GM19438 (cell line): ENCODE measurements around the gene PSORS1C2.
"Not testable (repeated sequence)": the region's sequence is repeated elsewhere in the genome, so short reads cannot be mapped to it uniquely, and the experiment has no call there.

Source experiments
- ATAC-seq: cut with Tn5 transposase; IDR thresholded peaks from one replicate; pipeline ENCODE4 v1.9.1; 2021; ENCODE audit warnings: low read depth; ENCODE audit not compliant: unreplicated experiment

The PSORS1C2 gene

DNA sequence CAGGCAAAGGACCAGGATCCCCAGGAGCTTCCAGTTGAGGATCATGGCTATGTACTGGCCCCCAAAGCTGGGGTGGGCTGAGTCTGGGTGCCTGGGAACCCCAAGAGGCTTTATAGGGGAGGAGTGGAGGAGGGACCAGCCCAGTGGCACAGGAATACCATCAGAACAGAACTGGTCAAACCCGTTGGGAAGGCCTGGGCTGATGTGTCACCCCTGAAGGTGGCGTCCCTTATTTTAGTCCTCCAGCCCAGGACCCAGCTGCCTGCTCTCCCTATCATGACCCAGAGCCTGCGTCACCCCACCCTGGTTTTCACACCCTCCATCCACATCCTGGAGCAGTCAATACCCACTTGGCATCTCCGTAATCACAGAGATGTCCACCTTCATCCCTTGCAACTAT lies at the start of gene PSORS1C2:
Gene PSORS1C2, minus strand, starts transcription at position 85 of the 400 bp plus-strand sequence. Its CDS starts 40 bp downstream, at position 45.
- ATAC-seq = no peak

- no peak for ATAC-seq
Observed at GRCh38 chr6:31187780-31188194, 48.9 kb upstream of the PSORS1C2 start.

- ATAC-seq = no peak
Observed at GRCh38 chr6:31186052-31186734, 47.3 kb upstream of the PSORS1C2 start.

- not testable (repeated sequence) for ATAC-seq
Observed at GRCh38 chr6:31185695-31186051, 46.8 kb upstream of the PSORS1C2 start.

DNA sequence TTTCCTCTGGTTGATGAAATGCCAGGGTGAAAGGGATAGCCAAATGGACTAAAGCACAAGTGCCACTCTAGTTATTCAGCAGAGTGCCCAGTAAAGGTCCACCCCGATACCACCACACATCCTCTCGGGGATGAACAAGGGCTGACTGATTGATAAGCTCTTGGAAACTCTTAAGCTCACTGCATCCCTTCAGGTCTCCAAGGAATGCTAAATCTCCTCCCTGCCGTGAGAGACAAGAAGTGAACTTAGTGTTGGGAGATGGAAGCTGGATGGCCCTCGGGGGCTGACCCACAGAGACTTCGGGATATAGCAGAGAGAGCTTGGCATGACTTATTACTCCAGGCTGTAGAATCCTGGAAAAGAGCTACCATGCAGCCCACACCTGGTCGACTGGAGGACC lies 45.0 kb upstream of the PSORS1C2 start:
- ATAC-seq = not testable (repeated sequence)

GRCh38 chr6:31183287-31183686 lies 44.4 kb upstream of the PSORS1C2 start:
- not testable (repeated sequence) for ATAC-seq

- no peak for ATAC-seq
Observed at GRCh38 chr6:31180500-31180899, 41.6 kb upstream of the PSORS1C2 start.

GRCh38 chr6:31179896-31180295 lies 41.0 kb upstream of the PSORS1C2 start:
- no peak for ATAC-seq

DNA sequence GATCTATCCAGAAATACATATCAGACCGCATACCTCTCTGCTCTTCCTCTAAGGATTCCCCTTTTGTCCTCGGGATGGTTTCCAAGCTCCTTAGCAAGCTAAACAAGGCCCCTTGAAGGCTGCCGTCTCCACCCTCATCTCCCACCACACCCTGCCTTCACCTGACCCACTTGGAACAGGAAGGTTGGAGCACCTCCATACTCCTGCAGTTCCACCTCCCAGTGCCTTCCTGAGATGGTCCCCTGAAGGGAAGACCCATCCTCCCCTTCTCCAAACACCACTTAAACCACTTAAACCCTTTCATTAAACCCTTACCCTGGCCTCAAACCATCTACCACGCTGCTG lies 40.1 kb upstream of the PSORS1C2 start:
- no peak for ATAC-seq

DNA sequence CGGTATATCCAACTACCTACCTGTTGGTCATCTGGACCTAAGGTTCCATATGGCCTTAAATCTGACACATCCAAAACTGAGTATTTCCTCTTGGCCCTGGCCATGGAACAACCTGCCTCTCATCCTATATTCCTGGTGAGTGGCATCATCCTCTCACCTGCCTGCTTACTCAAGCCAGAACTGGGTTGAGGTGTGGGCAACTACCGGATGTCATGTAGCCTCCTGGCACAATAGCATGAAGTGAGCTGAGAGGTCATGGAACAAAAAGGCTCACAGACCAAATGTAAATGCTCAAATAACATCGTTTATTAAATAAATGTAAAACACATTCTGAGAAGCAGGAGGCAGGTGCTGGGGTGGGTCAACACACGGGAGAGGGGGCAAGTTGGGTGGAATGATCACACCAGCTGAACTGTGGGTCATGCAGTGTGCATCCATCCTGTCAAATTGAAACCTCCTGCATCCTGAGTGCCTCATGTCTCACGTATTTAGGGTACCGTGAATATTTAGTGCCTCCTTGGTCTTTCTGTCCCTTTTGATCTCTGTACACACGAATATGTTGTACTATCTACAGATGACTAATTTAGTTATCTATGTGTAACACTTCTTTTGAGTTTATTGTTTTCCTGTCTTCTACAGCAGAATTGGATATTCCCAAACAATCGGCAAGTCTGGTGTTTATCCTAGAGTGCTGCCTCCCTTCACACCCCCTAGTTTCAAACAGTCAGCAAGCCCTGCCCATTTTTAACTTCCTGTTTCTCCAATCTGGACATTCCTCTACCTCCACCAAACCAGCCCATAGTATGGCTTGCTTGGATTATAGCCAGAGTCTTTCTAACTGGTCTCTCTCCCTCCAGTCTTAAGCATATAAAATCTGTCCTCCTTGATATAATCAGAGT lies 39.5 kb upstream of the PSORS1C2 start:
- ATAC-seq = no peak

GRCh38 chr6:31175971-31176370 lies 37.1 kb upstream of the PSORS1C2 start:
- no peak for ATAC-seq

DNA sequence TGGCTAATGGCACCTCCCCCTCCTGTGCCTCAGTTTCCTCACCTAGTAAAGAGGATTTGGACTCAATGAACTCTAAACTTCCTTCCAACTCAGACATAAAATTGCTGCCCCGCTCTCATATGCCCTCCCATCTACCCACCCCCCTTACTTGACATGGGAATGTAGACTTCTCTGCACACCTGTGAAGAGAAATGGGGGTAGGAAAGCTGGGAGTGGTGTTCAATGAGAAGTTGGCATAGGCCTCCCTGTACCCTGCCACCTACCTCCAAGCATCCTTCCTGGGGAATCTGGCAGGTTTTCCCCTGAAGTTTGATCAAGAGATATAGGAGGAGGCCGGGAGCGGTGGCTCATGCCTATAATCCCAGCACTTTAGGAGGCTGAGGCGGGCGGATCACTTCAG lies 35.5 kb upstream of the PSORS1C2 start:
- ATAC-seq = no peak

- ATAC-seq = no peak
Observed at GRCh38 chr6:31173406-31173805, 34.5 kb upstream of the PSORS1C2 start.

- ATAC-seq = no peak
Observed at GRCh38 chr6:31172973-31173384, 34.1 kb upstream of the PSORS1C2 start.

DNA sequence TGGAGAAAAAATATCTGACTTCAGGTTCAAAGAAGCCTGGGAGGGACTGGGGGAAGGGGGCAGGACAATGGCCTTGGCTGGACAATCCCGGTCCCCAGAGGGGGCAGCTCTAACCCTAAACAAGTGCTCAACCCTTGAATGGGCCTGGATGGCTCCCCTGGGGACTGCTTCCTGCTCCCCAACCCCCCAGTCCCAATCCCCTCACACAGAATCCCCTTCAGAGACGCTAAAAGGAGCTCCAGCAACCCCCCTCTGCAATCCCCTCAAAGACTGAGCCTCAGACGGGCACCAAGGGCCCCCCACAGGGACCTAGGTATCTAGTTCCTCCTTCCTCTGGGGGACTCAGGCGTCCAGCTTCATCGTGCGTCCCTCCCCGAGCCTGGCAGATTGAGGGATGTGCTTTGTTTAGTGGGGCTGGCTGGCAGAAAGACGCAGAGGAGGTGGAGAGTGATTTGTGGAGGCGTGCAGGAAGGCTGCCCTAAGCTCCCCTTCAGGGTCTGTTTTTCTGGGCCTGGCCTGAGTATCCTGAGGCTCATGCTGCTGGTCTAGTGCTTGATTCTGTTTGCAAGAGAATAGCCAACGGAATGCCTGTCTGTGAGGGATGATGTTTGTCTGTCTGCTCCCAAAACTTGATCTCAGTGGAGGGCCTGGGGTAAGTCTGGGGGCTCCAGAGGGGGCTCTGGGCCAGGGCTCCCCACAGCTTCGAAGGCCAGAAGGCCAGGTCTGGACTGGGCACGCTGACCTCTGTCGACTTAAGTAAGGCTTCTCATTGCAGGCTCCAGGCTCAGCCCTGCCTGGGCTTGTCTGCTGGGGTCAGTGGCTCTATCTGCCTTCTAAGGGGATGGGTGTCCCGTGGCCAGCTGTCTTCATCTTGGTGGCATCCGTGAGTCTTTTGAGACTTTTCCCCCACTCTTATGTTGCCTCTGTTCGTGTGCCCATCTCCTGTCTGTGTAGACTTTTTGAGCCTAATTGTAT lies 33.4 kb upstream of the PSORS1C2 start:
- no peak for ATAC-seq

- no peak for ATAC-seq
Observed at GRCh38 chr6:31170987-31171671, 32.3 kb upstream of the PSORS1C2 start.

DNA sequence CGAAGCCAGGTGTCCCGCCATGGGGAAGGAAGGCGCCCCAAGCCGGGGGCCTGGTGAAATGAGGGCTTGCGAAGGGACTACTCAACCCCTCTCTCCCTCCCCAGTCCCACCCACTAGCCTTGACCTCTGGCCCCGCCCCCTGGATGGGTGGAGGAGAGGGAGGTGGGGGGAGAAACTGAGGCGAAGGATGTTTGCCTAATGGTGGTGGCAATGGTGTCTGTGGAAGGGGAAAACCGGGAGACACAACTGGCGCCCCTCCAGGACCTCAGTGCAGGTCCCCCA lies 31.7 kb upstream of the PSORS1C2 start, which contains the start of gene POU5F1:
Gene POU5F1, minus strand, starts transcription at position 83 of the 282 bp plus-strand sequence. Its CDS starts 62 bp downstream, at position 21.
- ATAC-seq = no peak

GRCh38 chr6:31169858-31170599 lies 31.2 kb upstream of the PSORS1C2 start:
- not testable (repeated sequence) for ATAC-seq

- ATAC-seq = no peak
Observed at GRCh38 chr6:31169123-31169857, 30.4 kb upstream of the PSORS1C2 start.
